ENCODE results near the gene SH3PXD2B.

Gene SH3PXD2B

DNA sequence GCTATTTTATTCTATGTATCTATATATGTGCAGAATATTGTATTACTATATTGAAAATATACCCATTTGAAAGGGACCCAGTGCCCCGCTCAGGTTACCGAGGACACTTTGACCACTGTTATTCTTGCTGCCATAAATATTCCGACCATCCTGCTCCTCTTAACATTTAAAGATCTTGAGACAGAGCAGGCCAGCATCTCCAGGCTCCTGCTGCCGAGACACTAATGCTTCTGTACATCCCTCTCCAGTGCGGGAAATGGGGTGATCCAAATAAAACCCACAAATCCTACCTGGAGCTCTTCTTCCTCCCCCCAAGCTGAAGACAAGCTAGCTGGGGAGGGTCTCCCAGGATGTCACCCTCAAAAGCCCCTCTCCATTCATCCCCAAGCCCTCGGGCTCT lies 3.9 kb downstream of the SH3PXD2B start:
- no peak for DNase-seq (ENCODE audit: low read depth)
- no peak for TF ChIP-seq CTCF (IDR thresholded peaks at IDR 0.05; ENCODE audit: low read depth, low read length, missing control alignments)
- H3K4me3 ChIP-seq (ENCODE audit: low read depth, low read length) = no peak overlapping the region

- no peak for TF ChIP-seq CTCF (IDR thresholded peaks at IDR 0.05; ENCODE audit: low read depth, low read length, missing control alignments)
- no peak for DNase-seq (ENCODE audit: low read depth)
- H3K4me3 ChIP-seq (ENCODE audit: low read depth, low read length) = no peak overlapping the region
Measured at GRCh38 chr5:172448999-172449398, 5.3 kb downstream of the SH3PXD2B start.

- no peak overlapping the region for H3K4me3 ChIP-seq (ENCODE audit: low read depth, low read length)
- DNase-seq (ENCODE audit: low read depth) = no peak
- TF ChIP-seq CTCF (IDR thresholded peaks at IDR 0.05; ENCODE audit: low read depth, low read length, missing control alignments) = peak; percentile 27
Measured at GRCh38 chr5:172447646-172448365, 6.5 kb downstream of the SH3PXD2B start.

DNA sequence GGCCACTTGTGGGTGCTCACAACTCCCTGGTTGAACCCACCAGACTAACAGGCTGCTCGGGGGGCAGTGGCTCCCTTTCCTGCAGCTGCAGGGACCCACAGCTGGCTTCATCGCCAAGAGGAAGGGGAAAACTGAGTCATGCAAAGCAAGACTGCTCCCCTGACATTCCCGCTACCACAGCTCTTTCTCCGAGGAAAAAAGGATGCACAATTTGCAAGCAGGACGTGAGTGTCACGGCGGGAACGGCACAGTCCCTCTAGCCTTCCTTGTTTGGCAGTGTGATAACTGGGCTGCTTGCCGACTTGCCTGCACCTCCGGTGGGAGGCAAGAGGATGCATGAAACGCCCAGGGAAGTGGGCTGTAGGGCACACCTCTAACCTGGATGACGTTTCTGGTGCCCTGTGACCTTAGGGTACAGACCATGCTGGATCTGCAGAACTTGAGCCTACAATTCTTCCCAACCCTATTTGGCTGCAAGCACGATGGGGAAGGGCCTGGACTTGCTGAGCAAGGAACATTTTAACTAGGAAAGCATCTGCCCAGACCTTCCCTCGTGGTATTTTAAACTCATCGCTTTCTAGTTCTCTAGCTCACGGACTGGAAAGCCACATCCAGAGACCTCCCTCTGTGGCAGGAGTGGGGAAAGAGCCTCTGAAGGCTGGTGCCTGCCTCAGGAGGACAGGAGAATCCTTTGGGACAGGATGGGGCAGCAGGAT lies 7.8 kb downstream of the SH3PXD2B start:
- no peak overlapping the region for H3K4me3 ChIP-seq (ENCODE audit: low read depth, low read length)
- DNase-seq (ENCODE audit: low read depth) = no peak
- TF ChIP-seq CTCF (IDR thresholded peaks at IDR 0.05; ENCODE audit: low read depth, low read length, missing control alignments) = no peak

DNA sequence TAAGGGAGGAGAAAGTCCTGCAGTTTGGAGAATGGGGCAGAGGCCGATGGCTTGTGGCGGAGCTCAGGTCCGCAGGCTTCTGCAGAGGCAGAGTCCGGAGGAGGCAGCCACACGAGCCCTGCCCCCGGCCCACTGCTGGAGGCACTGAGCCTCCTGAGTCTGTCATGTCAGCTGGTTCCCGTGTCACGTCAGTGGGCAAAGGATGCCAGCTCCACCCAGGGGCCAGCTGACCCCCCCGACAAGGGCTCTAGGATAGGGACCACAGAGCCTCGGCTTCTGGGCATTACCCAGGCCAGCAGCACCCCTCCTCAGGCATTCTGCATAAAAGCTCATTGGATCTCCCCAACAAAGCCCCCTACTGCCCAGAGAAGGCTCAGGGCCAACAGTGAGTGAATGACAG lies 8.5 kb downstream of the SH3PXD2B start:
- no peak overlapping the region for H3K4me3 ChIP-seq (ENCODE audit: low read depth, low read length)
- no peak for TF ChIP-seq CTCF (IDR thresholded peaks at IDR 0.05; ENCODE audit: low read depth, low read length, missing control alignments)

GRCh38 chr5:172444626-172445365 lies 9.5 kb downstream of the SH3PXD2B start:
- no peak for DNase-seq (ENCODE audit: low read depth)
- TF ChIP-seq CTCF (IDR thresholded peaks at IDR 0.05; ENCODE audit: low read depth, low read length, missing control alignments) = no peak
- H3K4me3 ChIP-seq (ENCODE audit: low read depth, low read length) = no peak overlapping the region

More for the DNA sequence above, 8.5 kb downstream of the SH3PXD2B start:
- DNase-seq (ENCODE audit: low read depth) = no peak

All from GM12864 (cell line).